ENCODE measurements around the gene ENAM.
"Not testable (repeated sequence)": the region's sequence is repeated elsewhere in the genome, so short reads cannot be mapped to it uniquely, and the experiment has no call there.

ENAM gene

GRCh38 chr4:70674191-70674590, 45.6 kb downstream of the ENAM start:
- DNase-seq = no peak
- intact Hi-C loops (cut with DNase I) = no loop called here

GRCh38 chr4:70674731-70675130, 46.2 kb downstream of the ENAM start:
- DNase-seq = no peak
- intact Hi-C loops (cut with DNase I) = no loop called here

GRCh38 chr4:70676554-70677090, 48.1 kb downstream of the ENAM start:
- no peak for DNase-seq
- intact Hi-C loops (cut with DNase I) = no loop called here

GRCh38 chr4:70678383-70678999, 49.9 kb downstream of the ENAM start:
- no peak for DNase-seq
- intact Hi-C loops (cut with DNase I) = no loop called here

GRCh38 chr4:70680934-70681333, 52.4 kb downstream of the ENAM start:
- intact Hi-C loops (cut with DNase I) = loop anchor here (10.0 kb wide), 1 partner anchor 154 kb away; the partner anchor contains the start of gene GRSF1

GRCh38 chr4:70681704-70682103, 53.2 kb downstream of the ENAM start:
- intact Hi-C loops (cut with DNase I) = loop anchor here (10.0 kb wide), 1 partner anchor 153 kb away; the partner anchor contains the start of gene GRSF1
- no peak for DNase-seq

More at GRCh38 chr4:70680934-70681333, 52.4 kb downstream of the ENAM start:
- no peak for DNase-seq

GRCh38 chr4:70682142-70682541, 53.6 kb downstream of the ENAM start:
- intact Hi-C loops (cut with DNase I) = loop anchor here (10.0 kb wide), 1 partner anchor 153 kb away; the partner anchor contains the start of gene GRSF1
- DNase-seq = not testable (repeated sequence)

GRCh38 chr4:70687392-70687791, 58.8 kb downstream of the ENAM start:
- DNase-seq = peak in 1 of 10 donors; percentile 6
- intact Hi-C loops (cut with DNase I) = loop anchor here (5.0 to 10.0 kb wide), 2 partner anchors 35 to 147 kb away; partner anchors contain the start of genes GRSF1 and RUFY3

GRCh38 chr4:70687821-70688794, 59.6 kb downstream of the ENAM start, which contains the start of gene UTP3:
Gene UTP3, plus strand, starts transcription at chr4:70688532. Its CDS starts 146 bp downstream, at chr4:70688678.
- intact Hi-C loops (cut with DNase I) = loop anchor here (2.0 to 10.0 kb wide), 3 partner anchors 17 to 147 kb away; partner anchors contain the start of genes GRSF1 and RUFY3
- peak; percentile 91 to 99 (median 94) for DNase-seq

- intact Hi-C loops (cut with DNase I) = loop anchor here (2.0 to 10.0 kb wide), 3 partner anchors 16 to 146 kb away; partner anchors contain the start of genes GRSF1 and RUFY3
These were observed 60.3 kb downstream of the ENAM start for GRCh38 chr4:70688795-70689231.

GRCh38 chr4:70691661-70692060, 63.1 kb downstream of the ENAM start:
- no peak for DNase-seq
- intact Hi-C loops (cut with DNase I) = no loop called here

More at GRCh38 chr4:70688795-70689231, 60.3 kb downstream of the ENAM start:
- no peak for DNase-seq

- DNase-seq; intact Hi-C loops (cut with DNase I): not testable (repeated sequence)
These were observed 66.1 kb downstream of the ENAM start for GRCh38 chr4:70694633-70695032.
